Activated CD4-positive, alpha-beta T cell treated with anti-CD3 and anti-CD28 coated beads, Interleukin-2, amount 50 U/mL, for 48 hours (primary cell): ENCODE results near the gene RNF149.

Experiments used
- DNase-seq, 2 experiments: peaks; one replicate each; pipeline ENCODE4 v3.0.0-alpha.2; 2020

The RNF149 gene

DNA sequence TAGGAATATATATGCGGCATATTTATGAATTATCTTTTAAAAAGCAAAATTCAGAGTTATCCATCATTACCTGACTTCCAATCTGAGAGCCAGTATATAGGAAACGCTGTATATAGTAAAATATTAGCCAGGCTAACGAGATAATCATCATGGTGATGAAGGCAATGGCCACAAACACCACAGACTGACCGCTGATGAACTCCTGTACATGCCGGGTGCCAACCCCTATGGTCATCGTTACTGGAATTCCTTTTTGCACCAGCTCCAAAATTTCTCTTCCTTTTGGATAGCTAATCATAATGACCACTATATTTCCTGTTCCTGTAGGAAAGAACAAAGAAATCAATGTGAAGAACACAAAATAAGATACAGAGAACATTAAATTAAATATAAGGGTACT, 13.6 kb downstream of the RNF149 start:
- DNase-seq: no peak

DNA sequence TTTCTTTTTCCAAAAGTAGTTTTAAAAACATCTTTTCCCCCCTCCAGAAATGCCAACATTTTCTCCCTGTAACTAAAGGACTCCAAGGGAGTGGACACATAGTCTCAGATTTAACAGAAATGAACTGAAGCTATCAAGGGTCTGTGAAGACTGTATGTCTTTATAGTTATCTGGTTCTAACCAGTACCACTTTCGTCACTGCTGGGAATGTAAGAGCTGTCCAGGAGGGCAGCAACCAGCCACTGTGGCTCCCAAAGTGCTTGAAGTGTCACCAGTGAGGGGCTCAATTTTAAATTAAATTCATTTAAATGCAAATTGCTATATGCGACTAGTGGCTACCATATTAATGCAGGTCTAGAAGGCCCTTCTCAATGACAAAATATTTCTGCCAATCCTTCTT, 15.0 kb downstream of the RNF149 start:
- no peak for DNase-seq

DNA sequence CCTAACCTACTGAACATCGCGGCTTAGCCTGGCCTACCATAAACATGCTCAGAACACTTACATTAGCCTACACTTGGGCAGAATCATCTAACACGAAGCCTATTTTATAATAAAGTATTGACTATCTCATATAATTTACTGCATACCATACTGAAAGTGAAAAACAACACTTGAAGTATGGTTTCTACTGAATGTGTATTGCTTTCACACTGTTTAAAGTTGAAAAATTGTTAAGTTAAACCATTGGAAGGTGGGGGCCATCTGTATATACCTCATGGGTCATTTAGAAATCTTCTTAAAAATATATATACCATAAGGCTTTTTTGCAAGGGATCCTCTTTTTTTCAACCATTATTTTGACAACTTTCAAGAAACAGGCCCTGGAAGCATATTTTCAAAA, 16.5 kb downstream of the RNF149 start:
- DNase-seq: no peak

DNA sequence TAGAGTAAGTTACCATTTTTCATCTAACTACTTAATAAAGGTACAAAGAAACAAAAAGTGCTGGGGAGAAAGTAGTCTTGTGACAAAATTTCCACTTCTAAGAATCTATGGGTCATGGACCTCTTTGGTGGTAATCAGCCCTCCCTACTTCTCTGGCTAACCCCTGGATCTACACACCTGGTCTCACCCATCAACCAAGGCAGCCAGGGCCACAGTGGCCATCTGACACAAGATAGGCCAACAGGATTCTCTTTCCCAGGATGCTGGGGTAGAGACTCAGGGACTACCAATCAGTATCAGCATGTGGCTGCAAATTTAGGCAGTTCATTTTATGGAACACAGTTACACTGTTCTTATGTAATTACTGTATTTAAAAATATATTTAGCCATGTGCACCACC, 17.8 kb downstream of the RNF149 start:
- DNase-seq: no peak

DNA sequence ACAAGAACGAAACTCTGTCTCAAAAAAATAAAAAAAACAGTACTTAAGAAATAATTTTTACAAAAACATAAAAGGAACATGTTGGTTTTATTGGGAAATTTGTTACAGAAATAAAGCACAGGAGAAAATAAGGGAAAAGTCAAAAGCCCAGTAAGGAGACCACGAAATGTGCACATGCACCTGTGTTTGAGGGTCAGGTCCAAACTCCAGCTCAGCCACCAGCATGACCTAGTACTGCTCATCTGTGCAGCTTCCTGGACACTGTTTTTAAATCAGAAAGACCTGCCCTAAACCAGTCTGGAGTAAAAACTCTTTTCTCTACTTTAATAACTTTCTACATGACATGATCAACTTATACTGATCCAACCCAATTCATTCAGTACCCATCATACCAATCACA, 21.2 kb downstream of the RNF149 start:
- no peak for DNase-seq

DNA sequence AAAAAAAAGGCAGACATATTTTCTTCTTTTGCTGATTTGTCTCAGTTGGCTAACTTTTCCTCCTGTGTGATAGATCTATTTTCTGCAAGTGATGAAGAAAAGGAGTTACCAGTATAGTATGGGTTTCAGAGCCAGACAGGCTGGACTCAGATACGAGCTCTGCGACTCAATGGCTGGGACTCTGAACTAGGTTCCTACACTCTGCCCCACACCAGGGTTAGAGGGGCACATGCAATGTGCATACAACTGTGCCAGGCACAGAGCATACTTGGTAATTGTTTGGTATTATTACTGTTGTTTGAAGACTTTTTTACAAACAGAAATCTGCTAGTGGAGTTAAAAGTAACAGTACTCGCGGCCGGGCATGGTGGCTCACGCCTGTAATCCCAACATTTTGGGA, 21.8 kb downstream of the RNF149 start:
- DNase-seq: no peak

DNA sequence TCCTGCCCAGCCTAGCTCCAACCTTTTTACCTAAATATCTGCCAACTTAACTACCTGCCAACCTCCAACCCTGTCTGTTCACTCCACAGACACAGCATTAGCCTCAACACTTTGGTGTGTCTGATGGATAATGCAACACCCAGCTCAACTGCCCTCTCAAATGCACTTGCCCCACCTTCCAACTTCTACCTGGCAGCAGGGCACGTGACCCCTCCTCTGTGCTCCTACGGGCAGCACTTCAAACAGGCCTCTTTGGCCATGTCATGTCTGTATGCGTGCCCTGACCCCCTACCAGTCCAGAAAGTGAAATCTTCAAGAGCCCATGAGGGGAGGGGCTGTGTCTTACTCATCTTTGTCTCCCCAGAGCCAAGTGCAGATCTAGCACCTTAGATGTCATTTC, 25.5 kb downstream of the RNF149 start:
- no peak for DNase-seq

DNA sequence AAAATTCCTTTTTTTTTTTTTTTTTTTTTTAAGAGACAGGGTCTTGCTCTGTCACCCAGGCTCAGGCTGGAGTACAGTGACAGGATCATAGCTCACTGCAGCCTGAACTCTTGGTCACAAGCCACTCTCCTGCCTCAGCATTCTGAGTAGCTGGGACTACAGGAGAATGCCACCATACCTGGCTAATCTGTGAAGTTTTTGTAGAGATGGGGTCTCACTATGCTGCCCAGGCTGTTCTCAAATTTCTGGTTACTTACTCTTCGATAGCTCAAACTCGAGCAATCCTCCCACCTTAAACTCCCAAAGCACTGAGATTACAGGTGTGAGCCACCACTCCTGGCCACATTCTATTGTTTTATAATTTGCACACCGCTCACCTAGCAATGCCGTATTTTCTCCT, 27.0 kb downstream of the RNF149 start:
- no peak for DNase-seq

DNA sequence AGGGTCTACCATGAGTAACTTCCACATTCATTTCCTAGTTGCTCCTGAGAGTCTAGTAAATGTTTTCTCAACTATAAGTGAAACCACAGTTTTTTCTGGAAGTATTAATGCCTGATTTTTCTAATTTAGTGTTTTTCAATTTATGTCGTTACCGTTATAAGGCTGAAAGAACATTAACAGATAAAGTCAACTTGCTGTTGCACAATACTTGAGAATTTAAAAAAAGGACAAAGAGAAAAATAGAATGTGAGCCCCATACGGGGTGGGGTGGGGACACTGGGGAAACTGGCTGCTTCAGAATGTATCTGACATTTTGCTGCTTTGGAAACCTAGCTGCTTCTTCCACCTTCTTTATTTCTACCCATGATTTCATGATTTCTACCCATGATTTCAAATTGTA, 29.6 kb downstream of the RNF149 start:
- no peak for DNase-seq

DNA sequence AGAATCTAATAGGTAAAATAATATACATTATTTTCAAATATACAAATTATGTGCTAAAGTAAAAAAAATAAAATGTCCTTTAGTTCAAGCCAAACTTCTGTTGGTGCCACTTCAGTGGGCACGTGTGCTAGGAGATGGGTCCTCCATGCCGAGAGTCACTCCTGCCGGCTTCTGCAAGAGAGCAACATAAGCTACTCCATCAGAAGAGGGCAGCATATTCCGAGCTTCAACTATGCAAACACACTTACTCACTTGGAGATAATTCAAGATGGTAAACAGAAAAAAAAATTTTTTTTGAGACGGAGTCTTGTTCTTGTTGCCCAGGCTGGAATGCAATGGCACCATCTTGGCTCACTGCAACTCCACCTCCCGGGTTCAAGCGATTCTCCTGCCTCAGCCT, 31.4 kb downstream of the RNF149 start:
- DNase-seq: no peak

DNA sequence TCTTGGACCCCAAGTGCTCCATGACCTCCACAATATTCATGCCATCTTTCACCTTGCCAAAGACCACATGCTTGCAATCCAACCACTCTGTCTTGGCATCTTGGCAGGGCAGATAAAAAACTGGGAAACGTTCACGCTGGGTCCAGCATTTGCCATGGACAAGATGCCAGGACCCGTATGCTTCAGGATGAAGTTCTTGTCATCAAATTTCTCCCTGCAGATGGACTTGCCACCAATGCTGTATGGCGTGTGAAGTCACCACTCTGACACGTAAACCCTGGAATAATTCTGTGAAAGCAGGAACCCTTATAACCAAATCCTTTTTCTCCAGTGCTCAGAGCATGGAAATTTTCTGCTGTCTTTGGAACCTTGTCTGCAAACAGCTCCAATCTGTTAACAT, 34.4 kb downstream of the RNF149 start:
- DNase-seq: no peak

DNA sequence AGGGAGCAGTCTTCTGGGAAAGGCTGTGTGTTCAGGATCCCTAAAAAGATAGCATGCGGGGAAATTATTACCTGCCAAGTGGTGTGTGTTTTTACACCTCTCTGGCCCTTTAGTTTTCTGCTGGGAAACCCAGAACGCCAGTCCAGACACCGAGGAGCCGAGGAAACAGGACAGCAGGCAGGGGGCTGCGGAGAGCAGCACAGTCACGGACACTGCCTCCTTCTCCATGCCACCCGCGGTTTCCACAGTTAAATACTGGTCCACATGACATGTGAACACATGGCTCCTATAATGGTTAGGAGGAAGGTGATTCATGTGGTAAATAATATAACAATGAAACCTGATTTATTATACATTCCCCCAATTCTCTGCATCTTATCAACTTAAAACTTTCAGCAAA, 35.4 kb downstream of the RNF149 start:
- no peak for DNase-seq

DNA sequence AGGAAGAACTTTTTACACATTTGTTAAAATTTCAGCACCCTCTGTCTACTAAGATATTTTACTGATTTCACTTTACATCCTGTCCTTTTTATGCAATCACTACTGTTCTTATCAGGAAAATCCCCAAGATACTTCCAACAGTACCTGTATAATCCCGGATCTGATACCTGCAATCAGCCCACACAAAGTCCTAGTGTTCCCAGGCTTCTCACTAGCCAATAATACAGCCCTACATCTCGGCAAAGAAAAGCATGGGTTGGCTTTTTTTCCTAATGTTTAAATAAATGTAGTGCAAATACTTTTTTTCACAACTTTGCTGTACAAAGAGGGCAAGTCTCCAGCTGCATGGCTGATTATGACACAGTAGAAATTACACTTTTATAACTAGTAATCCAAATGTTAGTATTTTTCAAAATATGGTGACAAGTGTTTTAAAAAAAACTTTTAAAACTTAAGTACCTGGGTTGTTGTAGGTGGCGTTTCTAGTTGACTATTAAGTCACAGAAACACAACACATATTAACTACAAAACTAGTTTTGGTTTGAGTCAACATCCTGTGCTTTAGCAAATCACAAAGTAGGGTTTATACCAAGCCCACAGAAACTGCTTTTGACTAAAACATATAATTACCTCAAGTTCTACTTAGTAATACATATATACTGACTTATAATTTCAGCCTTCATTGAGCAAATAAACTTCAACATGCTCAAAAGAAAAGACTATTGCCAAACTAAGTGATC, 36.3 kb downstream of the RNF149 start:
- DNase-seq: no peak

DNA sequence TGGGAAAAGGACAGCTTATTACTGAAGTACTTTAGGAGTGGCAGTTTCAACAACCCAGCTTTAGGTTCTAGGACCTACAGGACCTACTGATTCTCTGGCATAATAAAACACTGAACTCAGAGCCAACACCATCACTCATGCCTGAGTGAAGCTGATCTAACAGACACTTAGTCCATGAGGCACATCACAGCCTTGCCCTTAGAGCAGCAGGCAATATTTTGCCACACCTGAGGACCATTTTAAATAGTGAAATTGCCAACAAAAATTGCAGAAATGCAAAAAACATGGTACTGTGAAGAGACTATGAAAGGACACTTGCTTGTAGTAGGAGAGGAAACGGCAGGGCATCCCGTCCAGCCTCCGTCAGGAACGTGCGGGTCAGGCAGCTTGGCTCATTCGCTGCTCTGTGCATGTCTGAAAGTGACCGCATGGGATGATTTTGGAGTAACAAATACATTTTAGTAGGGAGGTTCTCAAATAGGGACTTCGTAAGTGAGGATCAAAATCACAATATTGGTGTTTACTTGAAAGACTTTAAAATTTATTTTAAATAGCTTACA, 37.7 kb downstream of the RNF149 start:
- no peak for DNase-seq

DNA sequence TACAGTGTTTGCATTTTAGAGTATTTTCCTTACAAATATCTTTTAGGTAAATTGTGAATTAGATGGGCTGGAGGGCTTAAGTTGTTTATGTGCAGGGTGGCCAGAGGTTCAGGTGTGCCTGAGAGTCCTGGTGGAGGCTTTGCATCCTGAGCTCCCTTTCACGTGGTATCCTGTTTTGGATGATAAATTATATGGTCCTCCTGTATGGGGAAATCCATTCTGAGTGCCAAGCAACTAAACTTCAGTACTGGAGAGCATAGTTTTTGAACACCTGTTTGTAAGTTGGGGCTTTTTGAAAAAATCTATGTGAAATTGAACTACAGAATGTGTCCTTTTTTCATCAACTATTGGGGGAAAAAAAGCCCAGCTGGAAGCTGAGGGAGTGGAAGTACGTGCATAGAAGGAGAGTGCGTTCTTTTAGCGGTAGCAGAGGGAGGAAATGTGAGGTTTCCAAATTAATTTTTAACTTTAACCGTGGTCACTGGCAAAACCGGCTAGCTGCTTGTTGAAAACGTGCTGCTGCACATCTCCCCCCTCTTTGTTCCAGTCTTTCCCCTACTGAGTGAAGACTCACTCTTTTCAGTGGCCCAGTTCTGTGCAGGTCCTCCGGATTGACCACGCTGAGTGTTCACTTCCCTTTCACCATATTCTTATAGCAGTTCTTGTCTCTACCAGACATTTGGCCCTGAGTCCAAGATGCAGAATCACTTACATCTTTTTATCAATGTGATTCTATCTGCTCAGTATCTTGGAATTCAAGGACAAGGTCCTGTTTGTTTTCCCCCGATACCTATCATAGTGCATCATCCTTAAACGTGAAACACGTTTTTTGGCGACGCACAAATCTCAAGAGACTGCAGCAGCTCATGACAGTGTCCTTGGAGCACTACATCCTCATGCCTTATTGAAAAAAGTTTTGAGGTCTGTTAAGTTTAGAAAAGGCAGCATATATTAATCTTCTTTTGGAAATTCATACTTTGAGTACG, 40.5 kb downstream of the RNF149 start:
- DNase-seq: no peak

DNA sequence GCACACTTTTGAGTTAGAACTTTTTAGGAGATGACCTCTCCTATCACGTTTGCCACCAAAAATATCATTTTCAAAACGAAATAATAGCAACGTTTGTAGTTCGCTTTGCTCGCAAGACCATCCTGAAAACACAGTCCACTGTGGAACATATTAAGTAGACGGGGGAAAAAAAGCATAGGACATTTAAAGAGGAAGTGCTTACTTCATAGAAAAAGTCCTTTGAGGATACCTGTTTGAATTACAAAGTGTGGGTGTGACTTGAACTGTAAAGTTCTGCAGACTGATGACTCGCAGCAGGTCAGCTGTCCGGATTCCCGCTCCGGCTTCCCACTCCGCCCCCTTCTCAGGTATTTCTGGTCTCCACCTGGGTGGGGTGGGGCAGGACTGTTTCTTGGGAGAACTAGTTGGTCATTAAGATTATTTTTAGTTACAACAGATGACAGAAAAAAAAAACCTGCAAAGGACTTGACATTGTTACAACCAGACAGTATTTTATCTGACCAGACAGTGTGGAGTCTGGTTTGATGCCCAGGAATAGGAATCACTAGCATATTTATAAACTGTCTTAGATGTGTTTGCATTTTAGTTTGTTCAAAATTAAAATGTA, 42.5 kb downstream of the RNF149 start:
- no peak for DNase-seq

DNA sequence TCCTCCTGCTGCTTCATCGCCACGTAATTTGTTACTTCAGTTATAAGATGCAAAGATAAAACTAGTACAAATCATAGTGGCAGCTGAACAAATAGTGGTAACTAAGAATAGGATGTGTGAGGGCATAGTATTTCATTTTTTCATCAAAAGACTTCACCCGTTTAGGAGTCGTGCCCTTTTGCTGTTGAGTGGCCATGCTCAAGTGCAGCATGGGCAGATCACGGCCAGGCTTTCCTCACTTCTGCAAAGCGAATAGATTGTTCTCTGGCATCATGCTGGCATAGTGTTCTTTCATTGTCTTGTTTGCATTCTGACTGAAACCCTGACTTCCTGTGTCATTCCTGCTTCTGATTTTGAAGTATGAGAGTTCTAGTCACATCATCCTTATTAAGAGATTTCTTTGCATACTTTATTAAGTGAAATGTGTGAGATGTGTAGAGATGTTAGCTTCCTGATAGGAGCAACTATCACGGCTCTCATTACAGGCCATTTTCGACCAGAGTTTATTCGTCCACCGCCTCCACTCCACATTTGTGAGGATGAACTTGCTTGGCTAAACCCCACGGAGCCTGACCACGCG, 44.1 kb downstream of the RNF149 start:
- no peak for DNase-seq

DNA sequence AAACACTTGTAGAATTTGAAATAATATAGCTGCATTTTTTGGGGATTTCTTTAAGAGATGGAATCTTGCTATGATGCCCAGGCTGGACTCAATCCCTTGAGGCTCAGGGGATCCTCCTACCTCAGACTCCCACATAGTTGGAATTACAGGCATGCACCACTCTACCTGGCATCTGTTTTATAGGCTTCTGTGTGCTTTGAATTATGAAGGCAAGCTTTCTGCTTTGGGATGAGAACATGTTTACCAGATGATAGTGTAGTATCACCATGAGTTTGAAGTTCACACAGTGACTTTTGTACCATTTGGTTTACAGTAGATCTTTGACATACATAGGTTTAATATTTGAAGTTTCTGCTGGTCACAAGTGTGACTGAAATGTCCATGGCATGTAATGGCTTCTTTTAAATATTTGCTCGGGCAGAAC, 45.1 kb downstream of the RNF149 start:
- no peak for DNase-seq

DNA sequence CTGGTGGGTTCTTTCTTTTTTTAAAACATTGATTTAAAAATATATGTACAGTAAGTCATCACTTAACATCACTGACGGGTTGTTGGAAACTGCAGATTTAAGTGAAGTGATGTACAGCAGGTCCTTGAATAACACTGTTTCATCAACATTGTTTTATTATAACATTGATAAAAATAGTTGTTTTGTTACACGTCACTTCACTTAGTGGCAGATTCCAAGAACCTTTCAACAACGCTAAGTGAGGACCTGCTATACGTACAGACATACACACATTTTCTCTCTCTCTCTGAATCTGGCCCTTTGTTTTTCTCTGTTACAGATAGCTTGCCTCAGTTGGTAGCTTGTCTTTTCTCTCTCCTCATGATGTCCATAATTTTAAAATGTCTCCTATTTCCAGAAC, 46.4 kb downstream of the RNF149 start:
- no peak for DNase-seq

DNA sequence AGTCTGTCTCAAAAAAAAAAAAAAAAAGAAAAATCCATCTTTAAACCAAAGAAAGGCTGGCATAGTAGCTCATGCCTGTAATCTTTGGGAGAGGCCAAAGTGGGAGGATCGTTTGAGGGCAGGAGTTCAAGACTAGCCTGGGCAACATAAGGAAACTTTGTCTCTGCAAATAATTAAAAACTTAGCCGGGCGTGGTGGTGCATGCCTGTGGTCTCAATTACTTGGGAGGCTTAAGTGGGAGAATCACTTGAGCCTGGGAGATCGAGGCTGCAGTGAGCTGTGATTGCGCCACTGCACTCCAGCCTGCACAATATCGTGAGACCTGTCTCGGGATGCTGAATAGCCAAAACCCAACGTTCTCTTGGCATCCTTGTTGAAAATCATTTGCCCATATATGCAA, 49.7 kb downstream of the RNF149 start:
- no peak for DNase-seq

DNA sequence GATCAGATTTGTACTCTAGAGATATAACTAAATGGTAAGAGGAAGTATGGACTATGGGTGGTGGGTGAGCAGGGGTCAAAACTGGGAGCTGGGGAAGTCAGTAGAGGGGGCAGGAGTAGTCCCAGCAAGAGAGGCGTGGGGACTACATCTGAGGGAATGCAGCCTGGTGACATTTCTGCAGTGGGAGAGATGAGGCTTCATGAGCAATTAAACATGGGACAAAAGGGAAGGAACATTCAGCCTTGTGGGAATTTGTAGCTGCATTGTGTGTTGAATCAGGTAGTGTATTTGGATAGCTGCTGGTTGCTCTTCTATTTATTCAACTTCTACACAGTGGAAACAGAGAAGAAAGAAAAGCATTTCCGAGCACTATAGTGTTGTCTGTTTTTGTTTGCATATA, 52.2 kb downstream of the RNF149 start:
- DNase-seq: no peak

DNA sequence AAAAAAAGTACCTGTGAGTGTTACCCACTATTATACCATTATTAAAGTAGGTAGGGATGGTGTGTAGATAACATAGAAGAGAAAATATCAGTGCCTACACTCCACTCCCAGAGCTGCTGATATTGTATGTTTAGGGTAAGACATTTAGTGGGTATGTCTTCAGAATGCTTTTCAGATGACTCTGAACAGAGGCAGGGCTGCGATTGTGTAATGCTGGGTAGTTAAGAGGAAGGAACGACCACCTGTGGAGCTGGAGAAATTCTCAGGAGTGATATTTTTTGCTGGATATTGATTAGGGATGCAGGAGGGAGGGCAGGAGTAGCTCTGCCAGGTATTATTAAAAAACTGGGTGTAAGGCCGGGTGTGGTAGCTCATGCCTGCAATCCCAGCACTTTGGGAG, 53.0 kb downstream of the RNF149 start:
- DNase-seq: no peak
